Keratinocyte (primary cell): Measurements from ENCODE around the gene FAM25G.
"Not testable (repeated sequence)": the region's sequence is repeated elsewhere in the genome, so short reads cannot be mapped to it uniquely, and the experiment has no call there.

Experiments used
- CTCF ChIP-seq, 3 experiments: IDR thresholded peaks in 1 of 3; conservative IDR thresholded peaks in 1 of 3; optimal IDR thresholded peaks in 1 of 3; 2 replicates in 2 of 3; 3 replicates in 1 of 3; pipeline versions ENCODE3 to v1.5.1; 2011; ENCODE audit warnings: low read length in 3 of 3, mild to moderate bottlenecking in 3 of 3, moderate library complexity in 2 of 3, control low read depth in 1 of 3, inconsistent platforms in 1 of 3; ENCODE audit not compliant: insufficient read depth in 2 of 3; ENCODE audit errors: extremely low read depth in 1 of 3
- EZH2 ChIP-seq: IDR thresholded peaks from one replicate; pipeline ENCODE4 v1.6.1; 2012; ENCODE audit warnings: inconsistent platforms, mild to moderate bottlenecking, low read length, moderate library complexity

- TF ChIP-seq CTCF (optimal IDR thresholded peaks at IDR 0.05 in 1 of 3, IDR thresholded peaks at IDR 0.05 in 1 of 3, conservative IDR thresholded peaks at IDR 0.05 in 1 of 3; ENCODE audit: extremely low read depth in 1 of 3, insufficient read depth in 2 of 3, low read length in 3 of 3); EZH2: not testable (repeated sequence)
These were observed 28.7 kb downstream of the FAM25G start for GRCh38 chr10:47462577-47463358.
